Nephron progenitor cell (in vitro differentiated cells): ENCODE results near the gene ACACA.
A peak's percentile ranks its signal among the peaks of the same experiment; 100 is the strongest.

ENCODE experiments used
- DNase-seq: peaks from one replicate; pipeline ENCODE4 v3.0.0; 2021
- H3K27ac Mint-ChIP-seq: 2 replicates; pipeline ENCODE4 v1.8.0; 2021; ENCODE audit warnings: mild to moderate bottlenecking, moderate library complexity, mixed read lengths
- H3K27me3 Mint-ChIP-seq: 2 replicates; pipeline ENCODE4 v1.8.0; 2021; ENCODE audit warnings: mild to moderate bottlenecking, low read depth, mixed read lengths; ENCODE audit not compliant: poor library complexity
- H3K36me3 Mint-ChIP-seq: 2 replicates; pipeline ENCODE4 v1.8.0; 2021; ENCODE audit warnings: low read depth, mixed read lengths
- H3K4me1 Mint-ChIP-seq: 2 replicates; pipeline ENCODE4 v1.8.0; 2021; ENCODE audit warnings: mixed read lengths
- H3K4me3 Mint-ChIP-seq: 2 replicates; pipeline ENCODE4 v1.8.0; 2021; ENCODE audit warnings: mild to moderate bottlenecking, moderate library complexity, mixed read lengths
- H3K9me3 Mint-ChIP-seq: 2 replicates; pipeline ENCODE4 v1.8.0; 2021; ENCODE audit warnings: mild to moderate bottlenecking, moderate library complexity, mixed read lengths
- TF ChIP-seq, protein P1 (sequence below): fragments of 200-600 bp; sonication (generic); IDR thresholded peaks from 2 replicates; pipeline ENCODE4 v1.5.0; 2021; ENCODE audit warnings: antibody characterized with exemption

ACACA gene

DNA sequence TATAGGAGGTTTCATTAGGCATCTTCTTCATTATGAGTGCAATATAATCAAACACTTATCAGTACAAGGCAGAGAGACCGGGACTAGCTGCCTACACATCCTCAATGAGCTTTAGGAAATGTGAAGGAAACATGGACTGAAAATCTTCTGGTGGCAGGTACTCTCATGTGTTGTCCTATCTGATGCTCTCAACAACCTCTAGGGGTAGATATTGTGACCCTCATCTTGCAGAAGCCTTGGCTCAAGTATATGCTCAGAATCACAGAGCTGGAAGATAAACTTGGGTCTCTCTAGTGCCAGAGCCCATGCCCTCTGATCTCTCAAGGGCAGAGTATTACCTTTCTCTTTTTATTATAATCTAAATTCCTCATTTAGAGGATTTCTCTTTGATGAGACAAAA lies 212.4 kb downstream of the ACACA start:
- Mint-ChIP-seq H3K4me1 (no peaks in the 10 kb centered on the region), H3K27me3 (no peaks in the 10 kb centered on the region), H3K36me3 (peaks cover 32% of the 10 kb centered on the region), H3K4me3 (no peak overlapping the region), H3K27ac (no peak overlapping the region), H3K9me3 (no peaks in the 10 kb centered on the region)
- TF ChIP-seq, protein P1, sequence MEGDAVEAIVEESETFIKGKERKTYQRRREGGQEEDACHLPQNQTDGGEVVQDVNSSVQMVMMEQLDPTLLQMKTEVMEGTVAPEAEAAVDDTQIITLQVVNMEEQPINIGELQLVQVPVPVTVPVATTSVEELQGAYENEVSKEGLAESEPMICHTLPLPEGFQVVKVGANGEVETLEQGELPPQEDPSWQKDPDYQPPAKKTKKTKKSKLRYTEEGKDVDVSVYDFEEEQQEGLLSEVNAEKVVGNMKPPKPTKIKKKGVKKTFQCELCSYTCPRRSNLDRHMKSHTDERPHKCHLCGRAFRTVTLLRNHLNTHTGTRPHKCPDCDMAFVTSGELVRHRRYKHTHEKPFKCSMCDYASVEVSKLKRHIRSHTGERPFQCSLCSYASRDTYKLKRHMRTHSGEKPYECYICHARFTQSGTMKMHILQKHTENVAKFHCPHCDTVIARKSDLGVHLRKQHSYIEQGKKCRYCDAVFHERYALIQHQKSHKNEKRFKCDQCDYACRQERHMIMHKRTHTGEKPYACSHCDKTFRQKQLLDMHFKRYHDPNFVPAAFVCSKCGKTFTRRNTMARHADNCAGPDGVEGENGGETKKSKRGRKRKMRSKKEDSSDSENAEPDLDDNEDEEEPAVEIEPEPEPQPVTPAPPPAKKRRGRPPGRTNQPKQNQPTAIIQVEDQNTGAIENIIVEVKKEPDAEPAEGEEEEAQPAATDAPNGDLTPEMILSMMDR: no peak
- DNase-seq: no peak

DNA sequence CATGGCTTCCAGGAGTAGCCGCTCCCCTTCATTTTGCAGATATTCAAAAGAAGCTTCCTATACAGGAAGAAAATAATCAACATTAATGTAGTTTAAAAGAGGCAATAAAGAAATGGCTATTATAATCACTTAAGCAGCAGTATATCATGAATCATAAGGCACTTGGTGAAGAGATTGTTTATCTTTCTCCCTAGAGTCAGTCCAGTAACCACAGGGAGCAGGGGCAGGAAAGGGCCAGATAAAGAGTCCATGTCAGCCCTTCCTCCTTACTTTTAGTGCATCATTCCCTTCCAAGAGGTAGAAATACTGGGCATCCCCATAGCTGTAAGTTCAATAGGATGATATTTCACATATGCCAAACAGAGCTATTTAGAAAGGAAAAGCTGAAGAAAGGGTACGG lies 215.4 kb downstream of the ACACA start:
- no peak for DNase-seq
- no peaks in the 10 kb centered on the region for H3K9me3 Mint-ChIP-seq
- no peak overlapping the region for H3K4me3 Mint-ChIP-seq
- TF ChIP-seq, protein P1: no peak
- H3K27me3 Mint-ChIP-seq: no peaks in the 10 kb centered on the region
- H3K27ac Mint-ChIP-seq: no peak overlapping the region
- H3K36me3 Mint-ChIP-seq: peaks cover 54% of the 10 kb centered on the region
- no peaks in the 10 kb centered on the region for H3K4me1 Mint-ChIP-seq

DNA sequence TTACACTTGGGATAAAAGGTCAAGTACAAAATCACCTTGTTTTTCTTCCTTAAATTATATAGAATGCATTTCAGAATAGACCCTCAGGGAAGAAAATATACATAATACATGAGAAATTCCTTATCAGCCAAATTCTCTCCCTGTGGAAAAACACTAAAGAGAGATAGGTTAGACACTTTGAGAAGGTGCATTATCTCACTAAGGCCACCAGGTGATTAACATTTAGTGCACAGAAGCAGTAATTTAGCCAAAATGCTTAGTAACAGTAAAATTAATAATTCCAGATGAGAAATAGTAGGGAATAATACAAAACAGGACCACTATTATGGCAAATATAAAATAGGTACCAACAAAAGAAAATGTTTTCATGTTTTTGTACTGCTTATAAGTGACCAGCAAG lies 216.1 kb downstream of the ACACA start:
- Mint-ChIP-seq H3K27ac (no peak overlapping the region), H3K36me3 (peaks cover 61% of the 10 kb centered on the region), H3K4me1 (no peaks in the 10 kb centered on the region), H3K9me3 (no peaks in the 10 kb centered on the region), H3K4me3 (no peak overlapping the region), H3K27me3 (no peaks in the 10 kb centered on the region)
- no peak for DNase-seq
- TF ChIP-seq, protein P1: no peak

DNA sequence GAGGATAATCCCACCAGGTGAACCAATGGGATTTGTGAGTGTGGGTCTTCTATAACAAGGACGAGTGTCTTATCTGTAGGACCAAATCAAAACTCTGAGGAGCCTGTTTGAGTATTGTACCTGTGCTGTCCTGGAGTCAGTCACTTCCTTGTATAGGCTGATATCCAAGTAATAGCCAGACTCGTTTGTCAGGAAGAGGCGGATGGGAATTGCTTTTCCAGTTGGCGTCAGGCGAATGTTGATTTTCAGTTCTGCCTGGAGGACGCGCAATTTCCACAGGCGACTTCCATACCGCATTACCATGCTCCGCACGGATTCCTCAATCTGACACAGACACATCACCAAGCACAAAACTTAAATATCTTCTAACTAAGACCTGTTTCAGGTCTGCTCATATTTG lies 218.5 kb downstream of the ACACA start:
- no peak for DNase-seq
- Mint-ChIP-seq H3K27me3 (no peaks in the 10 kb centered on the region), H3K27ac (no peak overlapping the region), H3K36me3 (peaks cover 66% of the 10 kb centered on the region), H3K4me1 (no peaks in the 10 kb centered on the region), H3K4me3 (no peak overlapping the region), H3K9me3 (no peaks in the 10 kb centered on the region)
- TF ChIP-seq, protein P1: no peak

DNA sequence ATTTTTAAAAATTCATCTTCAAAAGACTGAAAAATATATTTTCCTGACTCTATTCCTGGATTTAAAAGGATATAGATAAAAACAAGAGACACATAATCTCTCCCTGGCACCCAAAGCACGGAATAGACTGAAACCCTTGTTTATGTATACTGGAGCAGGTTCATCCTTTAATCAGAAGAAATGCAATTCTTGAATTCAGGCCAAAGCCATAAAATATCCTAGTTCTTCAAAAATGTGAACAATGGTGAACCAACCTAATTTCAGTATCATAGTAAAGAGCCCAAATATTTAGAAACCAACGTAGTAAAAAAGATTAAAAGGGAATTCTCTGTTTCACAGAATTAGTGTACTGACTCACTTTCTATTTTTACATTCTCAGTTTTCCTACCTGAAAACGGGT lies 219.4 kb downstream of the ACACA start:
- H3K27me3 Mint-ChIP-seq: no peaks in the 10 kb centered on the region
- no peaks in the 10 kb centered on the region for H3K9me3 Mint-ChIP-seq
- no peak overlapping the region for H3K27ac Mint-ChIP-seq
- H3K4me3 Mint-ChIP-seq: no peak overlapping the region
- H3K4me1 Mint-ChIP-seq: no peaks in the 10 kb centered on the region
- TF ChIP-seq, protein P1: no peak
- no peak for DNase-seq
- peaks cover 63% of the 10 kb centered on the region for H3K36me3 Mint-ChIP-seq

DNA sequence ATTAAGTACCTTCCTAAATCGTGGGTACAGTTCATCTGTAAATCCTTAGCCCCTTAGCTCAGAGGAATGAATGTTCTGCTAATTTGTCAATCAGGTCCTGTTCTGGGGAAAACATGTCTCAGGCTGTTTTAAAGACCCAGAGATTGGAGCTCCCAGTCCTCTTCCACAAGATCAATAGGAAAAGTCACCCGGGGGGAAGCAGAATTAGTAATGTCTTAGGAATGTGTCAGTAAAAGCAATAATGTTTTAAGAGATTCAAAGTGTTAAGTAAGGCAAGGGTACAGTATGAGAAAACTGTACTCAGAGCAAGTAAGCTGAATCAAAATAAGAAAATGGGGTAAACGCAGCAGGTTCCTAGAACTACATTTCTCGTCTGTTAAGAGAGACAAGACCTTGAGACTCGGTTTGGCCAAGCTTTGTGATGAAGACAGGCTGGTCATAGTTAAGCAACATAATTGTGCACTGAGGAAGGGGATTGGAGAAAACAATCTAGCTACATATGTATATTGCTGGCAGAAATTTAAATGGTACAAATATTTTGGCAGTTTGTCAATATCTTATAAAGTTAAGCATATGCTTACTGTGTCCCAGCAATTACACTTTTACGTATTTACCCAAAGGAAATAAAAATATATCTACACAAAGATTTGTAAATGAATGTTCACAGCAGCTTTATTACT lies 223.7 kb downstream of the ACACA start:
- no peak for DNase-seq
- Mint-ChIP-seq H3K9me3 (no peaks in the 10 kb centered on the region), H3K36me3 (peaks cover 56% of the 10 kb centered on the region), H3K4me3 (no peak overlapping the region), H3K27me3 (no peaks in the 10 kb centered on the region), H3K27ac (peak overlapping the region; percentile 3), H3K4me1 (no peaks in the 10 kb centered on the region)
- TF ChIP-seq, protein P1: no peak
